GM18861 (cell line): ENCODE results near the gene LCN2.
A peak's percentile ranks its signal among the peaks of the same experiment; 100 is the strongest.

Experiments used
- ATAC-seq: cut with Tn5 transposase; IDR thresholded peaks from one replicate; pipeline ENCODE4 v1.9.1; 2021; ENCODE audit not compliant: unreplicated experiment

LCN2 gene

GRCh38 chr9:128190516-128191405 lies 41.5 kb downstream of the LCN2 start:
- no peak for ATAC-seq

GRCh38 chr9:128191406-128192046 lies 42.3 kb downstream of the LCN2 start, which contains the start of gene CIZ1:
TSS of gene CIZ1 (minus strand) at chr9:128191572. CDS start at chr9:128190857, 715 bp downstream.
- peak; percentile 67 for ATAC-seq

DNA sequence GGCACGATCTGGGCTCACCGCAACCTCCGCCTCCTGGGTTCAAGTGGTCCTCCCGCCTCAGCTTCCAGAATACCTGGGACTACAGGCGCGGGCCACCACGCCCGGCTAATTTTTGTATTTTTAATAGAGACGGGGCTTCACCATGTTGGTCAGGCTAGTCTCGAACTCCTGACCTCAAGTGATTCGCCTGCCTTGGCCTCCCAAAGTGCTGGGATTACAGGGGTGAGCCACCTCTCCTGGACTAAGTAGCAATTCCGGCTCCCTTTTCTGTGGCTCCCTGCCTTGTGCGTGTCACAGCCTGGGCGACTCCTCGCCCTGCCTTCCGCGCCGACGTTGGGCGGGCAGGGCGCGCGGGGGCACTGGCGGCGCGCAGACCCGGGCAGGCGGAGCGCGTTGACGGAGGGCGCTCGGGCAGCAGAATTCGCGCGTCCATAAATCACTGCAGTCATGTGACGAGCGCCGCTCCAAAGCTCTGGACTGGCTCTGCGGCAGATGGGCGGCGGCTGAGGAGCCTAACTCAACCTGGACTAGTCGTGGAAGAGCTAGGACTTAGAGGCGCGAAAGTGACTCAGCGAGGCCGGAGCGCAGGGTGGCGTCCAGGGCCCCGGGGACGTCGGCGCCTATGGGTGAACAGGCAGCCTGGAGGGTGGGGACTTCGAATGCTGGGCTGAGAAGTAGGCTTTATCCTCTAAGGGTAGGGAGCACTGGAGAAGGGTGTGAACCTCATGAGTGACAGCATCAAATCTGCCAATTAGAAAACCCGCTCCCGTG lies 43.5 kb downstream of the LCN2 start:
- no peak for ATAC-seq

GRCh38 chr9:128193469-128194096 lies 44.3 kb downstream of the LCN2 start:
- no peak for ATAC-seq

DNA sequence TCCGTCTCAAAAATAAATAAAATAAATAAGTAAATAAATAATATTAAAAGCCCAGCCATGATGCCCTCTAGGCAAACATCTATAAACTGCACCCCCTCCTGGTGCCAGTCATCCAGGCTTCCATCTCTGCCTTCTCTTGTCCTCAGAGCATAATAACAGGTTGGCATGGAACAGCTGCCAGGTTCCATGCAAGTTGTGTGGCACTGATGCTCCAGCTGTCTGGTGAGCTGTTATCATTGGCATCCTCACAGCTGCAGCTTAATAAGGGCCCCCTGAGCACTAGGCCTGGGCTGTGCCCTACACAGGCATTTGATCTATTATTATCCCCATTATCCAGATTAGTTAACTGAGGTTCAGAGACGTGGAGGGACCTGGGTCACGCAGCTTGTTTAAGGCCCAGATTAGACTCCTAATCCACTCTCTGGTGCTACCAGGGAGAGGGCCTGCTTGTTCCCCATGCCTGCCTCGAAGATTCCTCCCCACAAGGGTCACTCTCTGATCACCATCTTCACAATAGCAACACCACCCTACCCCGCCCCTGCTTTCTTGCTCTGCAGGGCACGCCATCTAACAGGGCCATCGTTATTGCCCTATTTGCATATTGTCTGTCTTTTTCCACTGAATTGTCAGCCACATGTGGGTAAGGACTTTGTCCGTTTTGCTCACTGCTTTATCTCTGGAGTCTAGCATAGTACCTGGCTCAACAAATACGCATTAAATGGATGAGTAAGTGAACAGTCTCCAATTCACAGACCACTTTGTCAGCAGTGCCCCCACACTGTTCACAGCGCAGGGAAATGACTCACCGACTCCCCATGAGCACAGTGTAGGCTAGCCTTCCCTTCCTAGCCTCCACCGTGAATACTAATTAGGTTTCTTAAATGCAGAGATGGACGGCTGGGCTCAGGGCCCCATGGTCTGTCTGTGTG lies 52.5 kb downstream of the LCN2 start:
- no peak for ATAC-seq

DNA sequence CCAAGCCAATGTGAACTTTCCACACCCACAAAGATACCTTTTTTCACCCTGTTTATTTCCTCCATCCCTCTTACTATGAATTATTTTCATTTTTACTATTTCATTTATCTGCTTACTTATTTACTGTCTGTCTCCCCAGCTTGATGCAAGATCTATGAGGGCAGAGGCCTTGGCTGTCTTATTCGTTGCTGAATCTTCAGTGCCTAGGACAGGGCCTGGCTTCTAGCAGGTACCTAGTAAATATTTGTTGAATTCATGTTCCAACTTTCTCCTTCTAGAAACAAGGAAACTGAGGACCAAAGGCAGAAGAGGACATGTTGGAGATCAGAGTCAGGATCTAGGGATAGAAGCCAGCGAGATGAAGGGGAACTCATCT lies 53.4 kb downstream of the LCN2 start:
- ATAC-seq, result no peak
